ENCODE measurements around the gene SH3BGRL3.

The SH3BGRL3 gene

DNA sequence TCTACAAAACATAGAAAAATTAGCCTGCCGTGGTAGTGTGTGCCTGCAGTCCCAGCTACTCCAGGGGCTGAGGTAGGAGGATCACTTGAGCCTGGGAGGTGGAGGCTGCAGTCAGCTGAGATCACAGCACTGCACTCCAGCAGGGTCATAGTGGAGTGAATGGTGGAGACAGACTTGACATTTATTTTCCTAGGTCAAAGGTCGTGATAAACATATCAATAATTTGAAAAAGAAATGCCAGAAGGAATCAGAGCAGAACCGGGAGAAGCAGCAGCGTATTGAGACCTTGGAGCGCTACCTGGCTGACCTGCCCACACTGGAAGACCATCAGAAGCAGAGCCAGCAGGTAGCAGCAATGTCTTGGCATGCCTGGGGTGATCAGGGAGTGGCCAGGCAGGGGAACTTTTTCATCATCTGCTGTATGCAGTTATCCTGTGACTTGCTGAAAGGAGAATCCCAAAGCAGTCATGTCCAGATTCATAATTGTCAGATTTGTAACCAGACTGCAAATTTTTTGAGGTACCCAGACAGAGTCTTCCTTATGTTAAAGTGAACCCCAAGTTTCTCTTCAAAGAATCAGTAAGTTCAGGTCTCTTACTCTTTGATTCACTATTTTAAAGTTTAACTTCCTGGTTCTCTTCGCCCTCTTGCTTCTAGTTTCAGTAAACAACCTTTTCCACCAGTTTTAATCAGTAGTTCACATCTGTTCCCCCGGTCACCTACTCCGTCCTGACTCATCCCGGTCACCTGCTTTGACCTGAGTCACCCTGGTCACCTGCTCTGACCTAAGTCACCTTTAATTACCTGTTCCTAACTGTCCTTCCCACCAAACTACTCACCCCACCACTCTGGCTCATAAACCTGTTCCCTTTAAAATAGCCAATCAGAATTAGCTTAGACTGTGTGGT, 11.3 kb upstream of the SH3BGRL3 start:
- Histone ChIP-seq H3K9me3 (ENCODE audit: control insufficient read depth, low read length) (no peaks in the 10 kb centered on the region), H3K4me3 (ENCODE audit: low read depth, low read length) (no peak overlapping the region), H3K27me3 (ENCODE audit: control insufficient read depth, insufficient read depth, low read length) (no peaks in the 10 kb centered on the region), H3K27ac (no peak overlapping the region), H3K9ac (no peak overlapping the region), H3K79me2 (no peaks in the 10 kb centered on the region), H2AFZ (no peak overlapping the region), H3K4me1 (no peaks in the 10 kb centered on the region), H3K36me3 (ENCODE audit: control insufficient read depth, insufficient read depth, low read length) (no peaks in the 10 kb centered on the region), H3K4me2 (ENCODE audit: low read length) (no peak overlapping the region)
- TF ChIP-seq, protein P1, sequence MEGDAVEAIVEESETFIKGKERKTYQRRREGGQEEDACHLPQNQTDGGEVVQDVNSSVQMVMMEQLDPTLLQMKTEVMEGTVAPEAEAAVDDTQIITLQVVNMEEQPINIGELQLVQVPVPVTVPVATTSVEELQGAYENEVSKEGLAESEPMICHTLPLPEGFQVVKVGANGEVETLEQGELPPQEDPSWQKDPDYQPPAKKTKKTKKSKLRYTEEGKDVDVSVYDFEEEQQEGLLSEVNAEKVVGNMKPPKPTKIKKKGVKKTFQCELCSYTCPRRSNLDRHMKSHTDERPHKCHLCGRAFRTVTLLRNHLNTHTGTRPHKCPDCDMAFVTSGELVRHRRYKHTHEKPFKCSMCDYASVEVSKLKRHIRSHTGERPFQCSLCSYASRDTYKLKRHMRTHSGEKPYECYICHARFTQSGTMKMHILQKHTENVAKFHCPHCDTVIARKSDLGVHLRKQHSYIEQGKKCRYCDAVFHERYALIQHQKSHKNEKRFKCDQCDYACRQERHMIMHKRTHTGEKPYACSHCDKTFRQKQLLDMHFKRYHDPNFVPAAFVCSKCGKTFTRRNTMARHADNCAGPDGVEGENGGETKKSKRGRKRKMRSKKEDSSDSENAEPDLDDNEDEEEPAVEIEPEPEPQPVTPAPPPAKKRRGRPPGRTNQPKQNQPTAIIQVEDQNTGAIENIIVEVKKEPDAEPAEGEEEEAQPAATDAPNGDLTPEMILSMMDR (IDR thresholded peaks at IDR 0.05) = no peak

DNA sequence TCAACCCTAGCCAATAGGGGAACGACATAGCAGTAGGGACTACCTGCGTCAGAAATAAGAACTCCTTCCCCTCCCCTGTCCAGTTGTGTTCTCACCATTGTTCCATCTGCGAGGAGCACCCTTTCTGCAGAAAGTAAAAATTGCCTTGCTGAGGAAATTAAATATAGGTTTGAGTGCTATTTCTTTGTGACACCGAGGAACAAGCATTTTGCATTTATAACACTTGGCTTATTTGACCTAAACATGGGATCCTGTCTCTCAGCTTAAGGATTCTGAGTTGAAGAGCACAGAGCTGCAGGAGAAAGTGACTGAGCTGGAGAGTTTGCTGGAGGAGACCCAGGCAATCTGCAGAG, 10.7 kb upstream of the SH3BGRL3 start:
- Histone ChIP-seq H3K36me3 (ENCODE audit: control insufficient read depth, insufficient read depth, low read length) (no peaks in the 10 kb centered on the region), H3K4me3 (ENCODE audit: low read depth, low read length) (no peak overlapping the region), H3K27ac (no peak overlapping the region), H3K79me2 (no peaks in the 10 kb centered on the region), H3K9me3 (ENCODE audit: control insufficient read depth, low read length) (no peaks in the 10 kb centered on the region), H3K27me3 (ENCODE audit: control insufficient read depth, insufficient read depth, low read length) (no peaks in the 10 kb centered on the region), H2AFZ (no peak overlapping the region), H3K4me1 (no peaks in the 10 kb centered on the region), H3K4me2 (ENCODE audit: low read length) (no peak overlapping the region), H3K9ac (no peak overlapping the region)
- TF ChIP-seq, protein P1 (IDR thresholded peaks at IDR 0.05) = no peak

DNA sequence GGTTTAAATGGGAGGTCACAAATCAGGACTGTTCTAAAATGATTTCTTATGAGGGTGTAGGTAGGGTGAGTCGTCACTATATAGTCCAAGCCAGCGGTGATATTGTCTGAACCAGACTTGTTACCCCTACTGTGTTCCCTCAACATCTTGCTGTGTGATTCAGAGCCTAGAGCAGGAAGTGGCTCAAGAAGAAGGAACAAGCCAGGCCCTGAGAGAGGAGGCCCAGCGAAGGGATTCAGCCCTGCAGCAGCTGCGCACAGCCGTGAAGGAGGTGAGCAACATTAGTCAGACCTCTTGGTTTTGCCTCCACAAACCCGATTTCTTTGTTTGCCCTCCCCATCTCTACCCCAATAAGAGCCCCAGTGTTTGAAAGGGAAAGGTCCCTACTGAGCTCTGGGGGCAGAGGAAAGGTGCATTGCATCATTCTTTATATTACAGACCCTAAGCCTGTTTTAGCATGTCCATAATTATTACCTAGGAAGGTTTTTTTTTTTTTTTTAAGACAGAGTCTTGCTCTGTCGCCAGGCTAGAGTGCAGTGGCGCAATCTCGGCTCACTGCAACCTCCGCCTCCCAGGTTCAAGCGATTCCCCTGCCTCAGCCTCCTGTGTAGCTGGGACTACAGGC, 5.0 kb upstream of the SH3BGRL3 start:
- Histone ChIP-seq H3K9ac (no peak overlapping the region), H3K9me3 (ENCODE audit: control insufficient read depth, low read length) (no peaks in the 10 kb centered on the region), H3K27me3 (ENCODE audit: control insufficient read depth, insufficient read depth, low read length) (no peaks in the 10 kb centered on the region), H2AFZ (no peak overlapping the region), H3K36me3 (ENCODE audit: control insufficient read depth, insufficient read depth, low read length) (no peaks in the 10 kb centered on the region), H3K4me2 (ENCODE audit: low read length) (no peak overlapping the region), H3K27ac (no peak overlapping the region), H3K4me3 (ENCODE audit: low read depth, low read length) (no peak overlapping the region), H3K79me2 (no peaks in the 10 kb centered on the region), H3K4me1 (peaks cover 5% of the 10 kb centered on the region)
- TF ChIP-seq, protein P1 (IDR thresholded peaks at IDR 0.05) = no peak

DNA sequence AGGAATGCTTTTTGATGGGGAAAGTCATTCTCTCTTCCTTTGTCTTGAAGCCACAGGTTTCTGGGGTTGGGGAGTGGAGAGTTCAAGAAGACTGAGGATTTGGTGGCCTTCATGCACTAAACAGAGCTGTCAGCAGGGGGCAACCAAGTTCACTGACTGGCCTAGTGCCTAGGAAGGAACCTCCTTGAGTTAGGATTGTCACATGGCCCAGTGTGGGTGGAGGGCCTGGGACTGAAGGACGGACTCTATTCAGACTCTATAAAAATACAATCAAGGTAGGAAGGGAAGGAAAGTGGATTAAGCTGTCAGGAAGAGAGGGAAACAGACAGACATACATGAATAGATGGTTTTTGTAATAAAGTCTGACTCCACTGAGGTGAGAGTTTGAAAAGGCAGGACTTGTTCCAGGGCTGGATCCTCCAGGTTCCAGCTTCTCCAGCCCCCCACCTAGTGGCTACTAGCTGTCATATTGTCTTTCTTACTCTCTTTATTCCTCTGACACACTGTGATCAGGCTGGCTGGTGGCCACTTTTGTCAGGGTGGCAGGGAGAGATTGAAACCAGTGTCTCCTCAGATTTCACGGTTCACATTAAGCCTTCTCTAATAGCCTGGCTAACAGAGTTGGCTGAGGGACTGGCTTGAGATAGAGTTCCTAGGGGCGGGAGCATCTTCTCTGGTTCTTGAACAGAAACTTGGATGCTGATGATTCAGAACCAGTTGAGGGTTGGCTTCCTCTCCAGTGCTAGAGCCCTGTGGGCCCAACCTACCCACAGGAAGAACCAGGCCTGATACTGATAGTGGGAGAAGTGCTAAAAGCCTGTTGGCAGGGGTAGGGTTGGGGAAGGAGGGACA, 4.1 kb upstream of the SH3BGRL3 start:
- TF ChIP-seq, protein P1 (IDR thresholded peaks at IDR 0.05) = peak; percentile 62
- Histone ChIP-seq H3K4me2 (ENCODE audit: low read length) (no peak overlapping the region), H3K79me2 (no peaks in the 10 kb centered on the region), H3K9ac (no peak overlapping the region), H3K4me1 (peaks cover 5% of the 10 kb centered on the region), H2AFZ (no peak overlapping the region), H3K9me3 (ENCODE audit: control insufficient read depth, low read length) (no peaks in the 10 kb centered on the region), H3K27me3 (ENCODE audit: control insufficient read depth, insufficient read depth, low read length) (no peaks in the 10 kb centered on the region), H3K36me3 (ENCODE audit: control insufficient read depth, insufficient read depth, low read length) (no peaks in the 10 kb centered on the region), H3K4me3 (ENCODE audit: low read depth, low read length) (peak overlapping the region; percentile 3), H3K27ac (peak overlapping the region; percentile 33)

Data from parathyroid adenoma (tissue), 2 donors.